GM19463 (cell line): ENCODE data around the gene TGFBR2.

Source experiments
- ATAC-seq: cut with Tn5 transposase; IDR thresholded peaks from one replicate; pipeline ENCODE4 v1.9.1; 2021; ENCODE audit warnings: mild to moderate bottlenecking, moderate library complexity; ENCODE audit not compliant: unreplicated experiment

Gene TGFBR2

DNA sequence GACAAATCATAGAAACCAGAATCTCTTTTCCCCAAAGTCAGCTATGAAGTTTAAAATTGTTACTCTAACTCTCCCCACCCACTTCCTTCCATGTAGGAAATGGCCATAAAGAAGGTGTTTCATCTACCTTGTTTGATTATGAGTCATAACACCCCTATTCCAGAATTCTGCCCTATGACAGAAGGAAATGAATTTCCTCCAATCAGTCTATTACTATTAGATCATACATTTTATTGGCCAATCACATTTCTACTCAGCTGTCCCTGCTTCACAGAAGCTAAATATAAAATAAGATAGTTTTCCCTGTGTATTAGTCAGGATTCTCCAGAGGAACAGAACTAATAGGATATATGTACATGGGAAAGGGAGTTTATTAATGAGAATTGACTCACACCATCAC is 102.1 kb downstream of the TGFBR2 start:
- ATAC-seq, result no peak

GRCh38 chr3:30710017-30710416 is 103.6 kb downstream of the TGFBR2 start:
- no peak for ATAC-seq

DNA sequence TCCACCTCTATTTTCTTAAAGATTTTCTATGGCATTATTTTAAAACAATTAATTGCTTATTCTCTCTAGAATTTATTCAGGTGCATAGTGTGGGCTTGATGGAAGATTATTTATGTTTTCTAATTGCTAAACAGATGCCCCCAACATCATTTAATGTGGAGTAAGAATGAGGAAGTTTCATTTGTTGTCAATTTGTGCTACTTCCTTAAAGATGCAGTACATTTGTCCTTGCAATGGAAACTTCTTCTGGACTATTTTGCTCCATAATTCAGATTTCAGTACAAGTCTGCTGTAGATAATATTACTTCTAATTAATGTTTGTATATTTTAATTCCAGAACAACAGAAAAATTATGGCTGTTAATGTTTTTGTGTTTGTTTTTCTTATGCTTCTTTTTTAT is 104.8 kb downstream of the TGFBR2 start:
- no peak for ATAC-seq

GRCh38 chr3:30711867-30712266 is 105.5 kb downstream of the TGFBR2 start:
- no peak for ATAC-seq

DNA sequence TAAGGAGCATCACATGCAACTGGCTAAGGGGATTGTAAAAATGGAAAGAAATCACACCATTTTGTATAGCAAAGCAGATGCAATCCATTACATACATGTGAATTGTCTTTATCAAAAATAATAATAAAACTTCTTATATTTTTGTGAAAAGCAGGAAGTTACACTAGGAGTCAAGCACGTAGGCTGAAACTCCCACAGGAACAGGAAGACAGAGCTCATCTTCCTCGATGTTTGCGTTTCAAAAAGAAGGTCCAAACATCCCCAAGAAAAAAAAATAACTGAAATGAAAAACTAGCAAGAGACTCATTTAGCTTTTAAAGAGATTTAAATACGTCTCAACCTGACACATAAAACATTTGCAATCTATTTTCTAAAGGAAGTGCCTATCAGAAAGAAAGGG is 106.6 kb downstream of the TGFBR2 start:
- no peak for ATAC-seq

- no peak for ATAC-seq
Measured at GRCh38 chr3:30713885-30714503, 107.6 kb downstream of the TGFBR2 start.

DNA sequence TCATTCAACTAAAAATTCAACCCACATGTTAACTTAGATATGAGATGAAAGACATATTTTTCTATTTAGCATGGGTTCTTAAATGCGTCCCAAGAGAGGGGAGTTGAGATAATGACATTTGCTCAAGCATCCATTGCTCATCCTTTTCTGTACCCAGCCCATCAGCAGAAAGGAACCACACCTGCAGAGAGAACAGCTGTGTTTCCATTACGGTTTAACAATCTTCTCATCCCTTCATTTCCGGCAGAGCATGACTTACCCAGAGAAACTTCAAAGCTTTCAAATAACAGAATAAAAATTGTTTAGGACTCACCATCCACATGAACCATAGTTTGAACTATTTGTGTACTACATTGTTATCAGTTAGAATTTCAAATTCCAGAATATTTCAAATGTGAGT is 113.1 kb downstream of the TGFBR2 start:
- ATAC-seq, result no peak

GRCh38 chr3:30720586-30721313 is 114.3 kb downstream of the TGFBR2 start:
- no peak for ATAC-seq

DNA sequence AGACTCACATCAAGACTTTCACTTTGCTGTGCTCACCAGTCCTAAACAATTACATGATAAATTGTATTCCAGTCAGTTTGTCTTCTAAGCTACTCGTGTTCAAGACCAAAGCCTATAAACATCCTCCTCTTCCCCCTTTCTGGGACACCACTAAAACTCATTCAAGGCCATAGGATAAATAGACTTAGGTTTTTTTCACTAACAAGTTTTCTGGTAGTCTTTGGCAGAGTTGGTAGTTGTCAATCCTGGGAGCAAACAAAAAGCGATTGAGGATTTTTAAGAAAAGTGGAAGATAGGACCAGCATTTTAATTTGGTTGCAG is 114.9 kb downstream of the TGFBR2 start:
- no peak for ATAC-seq

DNA sequence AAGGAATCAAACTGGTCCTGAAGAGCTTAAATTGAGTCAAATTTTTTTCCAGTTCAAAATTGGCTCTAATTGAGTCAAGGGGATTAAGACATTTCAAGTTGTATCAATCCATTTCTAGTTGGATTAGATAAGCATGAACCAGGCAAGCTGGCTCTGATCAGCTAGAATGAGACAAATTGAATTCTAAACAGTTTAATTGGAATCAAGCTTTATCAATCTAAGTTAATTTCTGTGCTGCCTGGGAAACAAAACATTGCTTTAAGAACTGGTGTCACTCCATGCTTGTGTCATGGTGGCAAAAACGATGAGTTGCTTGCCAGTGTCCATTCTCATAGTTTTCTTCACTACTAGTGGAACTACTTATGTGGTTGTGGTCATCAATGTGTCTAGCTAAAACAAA is 116.8 kb downstream of the TGFBR2 start:
- ATAC-seq, result no peak

DNA sequence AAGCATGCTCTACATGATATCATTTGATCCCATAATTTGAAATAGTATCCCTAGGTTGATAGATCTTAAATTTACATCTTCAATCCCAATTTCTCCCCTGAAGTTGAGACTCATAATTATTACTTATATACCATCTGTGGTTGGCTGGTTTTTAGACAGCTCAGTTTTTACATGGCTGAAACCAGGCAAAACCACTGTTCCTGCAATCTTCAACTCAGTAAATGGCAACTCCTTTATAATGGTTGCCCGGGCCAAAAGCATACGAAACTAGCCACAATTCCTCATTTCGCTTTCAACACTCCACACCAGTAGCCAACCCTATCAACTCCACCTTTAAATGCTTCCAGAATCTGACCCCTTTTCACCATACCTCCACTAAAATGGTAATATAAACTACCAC is 118.5 kb downstream of the TGFBR2 start:
- no peak for ATAC-seq

- no peak for ATAC-seq
Measured at GRCh38 chr3:30728143-30728542, 121.7 kb downstream of the TGFBR2 start.

DNA sequence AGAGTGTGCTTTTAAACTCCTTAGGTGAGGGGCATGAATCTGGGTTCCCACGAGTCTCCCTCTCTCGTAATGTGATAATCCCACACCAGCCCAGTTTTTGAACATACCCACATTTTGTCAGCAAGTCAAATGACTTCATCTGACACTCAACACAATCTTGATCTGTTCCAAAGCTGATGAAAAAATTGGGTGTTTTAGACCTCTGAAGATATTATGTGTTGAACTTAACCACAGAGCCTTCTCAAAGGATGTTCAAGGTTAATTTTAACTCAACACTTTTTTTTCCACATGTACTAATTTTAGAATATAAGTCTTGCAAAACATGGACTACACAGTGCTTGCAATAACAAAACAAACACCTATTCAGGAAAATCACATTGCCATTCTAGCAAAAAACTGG is 123.1 kb downstream of the TGFBR2 start:
- no peak for ATAC-seq

- ATAC-seq, result no peak
Measured at GRCh38 chr3:30729936-30730335, 123.5 kb downstream of the TGFBR2 start.

DNA sequence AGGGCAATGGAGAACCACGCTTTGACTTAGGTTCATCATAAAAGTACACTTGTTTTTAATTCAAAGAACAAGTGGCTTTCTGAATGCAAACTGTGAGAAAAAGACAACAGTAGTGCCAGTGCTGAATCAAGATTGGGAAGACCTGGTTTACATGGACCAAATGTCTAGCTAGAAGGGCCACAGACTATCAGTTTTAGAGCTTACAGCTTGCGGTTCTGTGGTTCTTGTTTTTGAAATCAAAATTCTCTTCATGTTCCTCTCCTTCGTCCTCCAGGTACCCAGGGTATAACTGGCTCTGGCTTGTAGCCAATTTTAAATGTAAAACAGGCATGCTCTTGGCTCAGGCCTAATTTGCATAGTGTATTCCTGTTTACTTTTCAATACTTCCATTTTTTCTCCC is 124.6 kb downstream of the TGFBR2 start:
- no peak for ATAC-seq

GRCh38 chr3:30733209-30733608 is 126.8 kb downstream of the TGFBR2 start:
- ATAC-seq, result no peak

DNA sequence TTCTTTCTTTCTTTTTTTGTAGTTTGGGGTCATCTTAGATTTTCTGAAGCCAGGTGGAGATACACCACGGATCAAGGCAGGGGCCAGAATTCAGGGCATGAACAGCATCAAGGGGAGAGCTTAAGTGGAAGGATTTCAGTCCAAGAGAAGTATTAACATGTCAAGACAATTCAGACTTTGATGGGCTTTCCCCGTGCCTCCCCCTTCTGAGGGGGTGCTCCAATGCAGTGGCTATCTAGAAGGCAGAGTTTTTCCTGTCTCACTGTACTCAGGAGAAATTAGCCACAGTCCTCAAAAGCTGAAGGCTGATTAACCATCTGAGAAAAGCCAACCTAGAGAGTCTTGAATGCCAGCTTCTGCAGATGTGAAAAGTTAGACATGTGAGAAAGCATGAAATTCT is 127.3 kb downstream of the TGFBR2 start:
- ATAC-seq, result no peak

GRCh38 chr3:30737743-30738499 is 131.5 kb downstream of the TGFBR2 start:
- no peak for ATAC-seq

DNA sequence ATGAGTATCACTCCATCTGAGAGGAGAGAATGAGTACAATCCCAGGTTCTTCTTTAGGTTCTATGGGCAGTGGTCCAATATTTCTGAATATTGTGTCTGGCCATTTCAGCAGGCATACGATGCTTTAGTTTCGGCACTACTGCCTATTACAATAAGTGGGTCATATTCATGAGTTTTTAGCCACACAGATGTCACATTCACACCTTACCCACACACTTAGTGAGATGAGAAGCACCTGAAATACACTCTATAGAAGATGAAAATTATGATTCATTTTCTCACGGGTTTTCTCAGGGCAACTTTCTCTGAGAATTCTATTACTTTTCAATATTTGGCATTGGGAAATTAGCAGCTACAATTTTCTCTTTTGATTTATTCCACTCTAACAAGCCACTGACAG is 132.2 kb downstream of the TGFBR2 start:
- no peak for ATAC-seq

DNA sequence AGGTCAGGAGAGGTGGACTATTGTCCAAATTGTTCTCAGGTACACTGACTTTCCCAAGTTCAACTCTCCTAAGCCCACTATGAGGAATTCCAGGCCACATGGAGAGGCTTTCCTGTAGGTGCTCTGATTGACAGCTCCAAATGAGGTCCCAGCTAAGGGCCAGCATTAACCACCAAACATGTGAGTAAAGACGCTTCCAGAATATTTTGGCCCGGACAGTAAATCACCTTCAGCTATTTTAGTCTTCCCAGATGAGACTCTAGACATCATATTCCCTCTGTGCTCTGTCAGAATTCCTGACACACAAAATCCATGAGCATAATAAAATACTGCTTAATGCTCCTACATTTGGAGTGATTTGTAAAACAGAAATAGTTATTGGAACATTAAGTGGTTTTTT is 135.5 kb downstream of the TGFBR2 start:
- no peak for ATAC-seq

DNA sequence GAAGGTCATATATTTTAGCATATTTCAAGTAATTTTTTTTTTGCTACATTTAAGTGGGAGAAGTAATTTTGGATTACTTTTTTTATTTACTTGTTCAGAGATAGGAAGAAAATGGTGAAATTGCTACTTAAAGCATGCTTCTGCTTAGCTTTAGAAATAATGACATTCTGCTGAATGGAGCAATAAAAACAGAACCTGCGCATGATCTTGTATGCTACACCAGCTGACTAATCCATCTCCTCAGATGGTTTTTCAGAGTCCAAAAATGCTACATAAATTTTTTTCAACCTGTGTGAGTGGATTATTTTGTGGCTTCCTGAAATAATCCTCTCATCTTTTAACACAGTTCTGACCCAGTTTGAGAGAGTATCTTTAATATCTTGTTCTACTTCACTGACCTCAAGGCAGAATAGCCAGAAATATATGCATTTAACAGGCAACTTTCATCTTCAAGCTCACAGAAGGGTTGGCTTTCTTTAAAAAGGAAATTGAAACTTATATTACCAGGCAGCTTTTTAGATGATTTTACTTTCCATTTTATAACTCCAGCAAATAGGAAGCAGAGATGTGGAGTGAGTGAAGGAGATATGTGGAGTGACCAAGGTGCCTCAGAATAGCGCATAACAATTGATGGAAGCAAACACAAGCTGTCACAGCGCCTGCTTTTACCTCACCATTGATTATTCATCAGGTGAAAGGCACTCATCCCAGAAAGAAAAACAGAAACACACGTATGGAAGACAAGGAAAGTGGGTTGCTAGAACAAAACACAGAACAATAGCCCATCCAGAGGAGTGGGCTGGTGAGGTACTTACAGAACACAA is 136.6 kb downstream of the TGFBR2 start:
- ATAC-seq, result no peak
